ENCODE data around the gene EPYC. TPM values are rescaled to one million over a fixed set of nuclear protein-coding genes. Genes with fewer than 3 reads are reported as not detected.

Gene EPYC
- total RNA-seq, 1 donor from 2014 or later, result 0.53 TPM

GRCh38 chr12:91040096-91040755 lies 35.5 kb upstream of the EPYC start:
- Mint-ChIP-seq H3K27me3 (no peaks in the 10 kb centered on the region), H3K27ac (no peak overlapping the region), H3K4me1 (ENCODE audit: unreplicated experiment) (peaks cover 16% of the 10 kb centered on the region), H3K9me3 (no peaks in the 10 kb centered on the region), H3K36me3 (no peaks in the 10 kb centered on the region), H3K4me3 (no peak overlapping the region)
- no peak for DNase-seq (ENCODE audit: extremely low spot score, unreplicated experiment)
- no peak for TF ChIP-seq CTCF (conservative IDR thresholded peaks at IDR 0.05)

GRCh38 chr12:91037276-91037675 lies 32.5 kb upstream of the EPYC start:
- H3K27me3 Mint-ChIP-seq, result no peaks in the 10 kb centered on the region
- DNase-seq (ENCODE audit: extremely low spot score, unreplicated experiment), result no peak
- H3K36me3 Mint-ChIP-seq, result no peaks in the 10 kb centered on the region
- H3K9me3 Mint-ChIP-seq, result no peaks in the 10 kb centered on the region
- no peak for TF ChIP-seq CTCF (conservative IDR thresholded peaks at IDR 0.05)
- H3K4me1 Mint-ChIP-seq (ENCODE audit: unreplicated experiment), result peaks cover 16% of the 10 kb centered on the region
- H3K27ac Mint-ChIP-seq, result no peak overlapping the region
- no peak overlapping the region for H3K4me3 Mint-ChIP-seq

- no peak for DNase-seq (ENCODE audit: extremely low spot score, unreplicated experiment)
These were observed 28.5 kb upstream of the EPYC start for GRCh38 chr12:91033251-91033650.

GRCh38 chr12:91023326-91024004 lies 18.7 kb upstream of the EPYC start:
- no peak for TF ChIP-seq CTCF (conservative IDR thresholded peaks at IDR 0.05)
- no peaks in the 10 kb centered on the region for H3K4me1 Mint-ChIP-seq (ENCODE audit: unreplicated experiment)
- no peak for DNase-seq (ENCODE audit: extremely low spot score, unreplicated experiment)
- H3K27me3 Mint-ChIP-seq, result no peaks in the 10 kb centered on the region
- H3K9me3 Mint-ChIP-seq, result peaks cover 12% of the 10 kb centered on the region
- H3K27ac Mint-ChIP-seq, result no peak overlapping the region
- H3K36me3 Mint-ChIP-seq, result no peaks in the 10 kb centered on the region
- H3K4me3 Mint-ChIP-seq, result no peak overlapping the region

More at GRCh38 chr12:91033251-91033650, 28.5 kb upstream of the EPYC start:
- Mint-ChIP-seq H3K36me3 (no peaks in the 10 kb centered on the region), H3K4me1 (ENCODE audit: unreplicated experiment) (peaks cover 23% of the 10 kb centered on the region), H3K4me3 (no peak overlapping the region), H3K9me3 (peaks cover 5% of the 10 kb centered on the region), H3K27me3 (no peaks in the 10 kb centered on the region), H3K27ac (no peak overlapping the region)
- TF ChIP-seq CTCF (conservative IDR thresholded peaks at IDR 0.05), result no peak

- H3K27me3 Mint-ChIP-seq, result no peaks in the 10 kb centered on the region
These were observed 16.3 kb upstream of the EPYC start for GRCh38 chr12:91021076-91021475.

More at GRCh38 chr12:91021076-91021475, 16.3 kb upstream of the EPYC start:
- Mint-ChIP-seq H3K9me3 (peaks cover 8% of the 10 kb centered on the region), H3K27ac (no peak overlapping the region), H3K4me1 (ENCODE audit: unreplicated experiment) (no peaks in the 10 kb centered on the region), H3K4me3 (no peak overlapping the region), H3K36me3 (no peaks in the 10 kb centered on the region)
- DNase-seq (ENCODE audit: extremely low spot score, unreplicated experiment), result no peak
- TF ChIP-seq CTCF (conservative IDR thresholded peaks at IDR 0.05), result no peak

All from type B pancreatic cell (in vitro differentiated cells).